NOMO-1 treated with dmso at 0.1 percent for 144 hours (cell line): ENCODE measurements around the gene SNCAIP.
"Not testable (repeated sequence)": the region's sequence is repeated elsewhere in the genome, so short reads cannot be mapped to it uniquely, and the experiment has no call there.

Experiments used
- DNase-seq: peaks from one replicate; lab custom pipeline; 2025; ENCODE audit not compliant: unreplicated experiment; lab: John Stamatoyannopoulos, UW

Gene SNCAIP

DNA sequence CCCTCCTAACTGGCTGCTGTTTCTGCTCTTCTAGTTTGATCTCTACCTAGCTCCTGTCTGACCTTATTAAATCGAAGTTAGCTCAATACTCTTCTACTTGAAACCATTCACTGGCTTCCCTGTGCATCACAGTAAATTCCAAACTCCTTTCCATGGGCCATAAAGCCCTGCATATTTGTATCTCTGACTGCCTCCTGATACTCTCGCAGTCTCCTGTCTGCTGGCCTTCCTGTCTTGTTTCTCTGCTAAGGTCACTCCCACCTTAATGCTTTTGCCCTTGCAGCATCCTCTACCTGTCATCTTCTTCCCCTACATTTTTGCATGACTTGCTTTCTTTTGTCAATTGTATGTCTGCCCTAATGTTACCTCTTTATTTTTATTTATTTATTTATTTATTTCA, 44.8 kb downstream of the SNCAIP start:
- DNase-seq, result no peak

DNA sequence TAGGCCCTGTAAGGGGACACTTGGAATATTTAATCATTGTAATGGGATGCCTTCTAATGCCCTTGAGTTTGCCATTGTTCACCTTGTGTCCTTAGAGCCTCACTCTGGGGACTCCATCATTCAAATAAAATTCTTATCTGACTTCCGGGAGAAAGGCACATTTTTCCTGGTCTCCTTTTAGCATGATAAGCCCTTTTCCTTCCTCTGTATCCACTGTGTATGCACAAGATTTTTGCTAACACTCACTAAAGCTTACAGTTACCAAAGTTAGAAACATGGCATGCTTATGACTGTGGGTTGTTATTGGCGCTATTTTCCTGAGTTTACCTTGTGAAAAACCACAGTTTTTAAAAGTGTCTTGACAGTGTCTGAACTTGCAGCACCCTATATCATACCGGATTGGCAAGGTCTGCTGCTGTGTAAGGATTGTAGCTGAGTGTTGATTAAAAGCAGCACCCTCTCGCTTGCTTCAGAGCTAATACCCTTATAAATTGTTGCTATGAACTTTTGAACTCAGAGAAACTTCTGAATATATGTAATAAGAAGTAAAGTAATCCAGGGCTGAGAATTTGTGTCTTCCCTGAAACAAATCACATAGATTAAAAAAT, 46.4 kb downstream of the SNCAIP start:
- no peak for DNase-seq

DNA sequence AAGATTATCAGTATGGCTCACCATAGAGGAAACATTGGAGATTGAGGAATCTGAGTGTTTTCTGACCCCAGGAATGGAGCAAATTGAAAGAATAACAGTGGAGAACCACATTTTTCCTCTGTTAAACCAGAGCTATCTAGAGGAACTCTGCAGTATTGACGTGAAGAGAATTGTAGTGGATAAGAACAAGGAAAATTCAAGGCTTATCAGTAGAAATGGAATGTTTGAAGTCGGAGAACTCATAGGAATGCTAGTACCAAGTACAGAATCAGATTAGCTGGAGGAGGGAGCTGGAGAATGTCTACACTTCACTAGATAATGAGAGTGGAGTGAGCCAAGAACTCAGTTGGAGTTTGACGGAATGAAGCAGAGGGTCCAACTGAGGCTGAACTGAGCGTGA, 50.3 kb downstream of the SNCAIP start:
- DNase-seq, result no peak

GRCh38 chr5:122363623-122364022, 51.6 kb downstream of the SNCAIP start:
- no peak for DNase-seq

DNA sequence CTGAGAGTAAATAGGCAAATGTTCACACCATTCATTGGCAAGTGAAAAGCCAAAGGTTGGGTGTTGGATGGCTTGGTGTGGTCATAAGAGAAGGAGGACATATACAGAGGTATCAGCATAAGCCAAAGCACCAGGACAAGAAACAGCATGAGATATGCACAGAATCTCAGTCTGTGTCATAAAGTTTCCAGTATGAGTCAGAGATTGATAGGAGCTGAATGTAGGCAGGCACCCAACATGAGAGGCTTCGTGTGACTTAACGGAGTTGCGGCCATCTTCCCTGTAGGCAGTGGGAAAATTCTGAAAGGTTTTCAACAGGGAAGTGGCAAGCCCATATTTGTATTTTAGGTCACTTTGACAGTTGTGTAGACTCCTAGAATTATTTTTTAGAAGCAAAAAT, 54.5 kb downstream of the SNCAIP start:
- DNase-seq, result no peak

DNA sequence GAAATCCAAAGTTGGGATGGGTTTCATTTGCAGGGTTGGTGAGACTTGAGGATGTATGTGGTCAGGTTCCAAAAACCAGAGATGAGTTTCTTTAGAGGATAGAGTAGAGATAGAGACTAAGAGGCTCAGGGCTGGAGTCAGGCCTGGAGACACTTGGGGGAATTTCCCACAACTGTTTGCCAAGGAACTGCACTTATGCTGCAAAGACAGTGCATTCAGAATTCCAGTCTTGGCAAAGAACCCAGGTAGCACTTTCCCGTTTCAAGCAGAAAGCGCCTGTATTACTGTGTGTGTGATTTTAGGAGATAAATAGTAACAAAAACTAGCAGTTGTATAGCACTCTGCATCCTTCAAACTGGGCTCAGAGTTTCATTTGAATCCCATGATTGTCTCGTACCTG, 55.4 kb downstream of the SNCAIP start:
- DNase-seq, result no peak

DNA sequence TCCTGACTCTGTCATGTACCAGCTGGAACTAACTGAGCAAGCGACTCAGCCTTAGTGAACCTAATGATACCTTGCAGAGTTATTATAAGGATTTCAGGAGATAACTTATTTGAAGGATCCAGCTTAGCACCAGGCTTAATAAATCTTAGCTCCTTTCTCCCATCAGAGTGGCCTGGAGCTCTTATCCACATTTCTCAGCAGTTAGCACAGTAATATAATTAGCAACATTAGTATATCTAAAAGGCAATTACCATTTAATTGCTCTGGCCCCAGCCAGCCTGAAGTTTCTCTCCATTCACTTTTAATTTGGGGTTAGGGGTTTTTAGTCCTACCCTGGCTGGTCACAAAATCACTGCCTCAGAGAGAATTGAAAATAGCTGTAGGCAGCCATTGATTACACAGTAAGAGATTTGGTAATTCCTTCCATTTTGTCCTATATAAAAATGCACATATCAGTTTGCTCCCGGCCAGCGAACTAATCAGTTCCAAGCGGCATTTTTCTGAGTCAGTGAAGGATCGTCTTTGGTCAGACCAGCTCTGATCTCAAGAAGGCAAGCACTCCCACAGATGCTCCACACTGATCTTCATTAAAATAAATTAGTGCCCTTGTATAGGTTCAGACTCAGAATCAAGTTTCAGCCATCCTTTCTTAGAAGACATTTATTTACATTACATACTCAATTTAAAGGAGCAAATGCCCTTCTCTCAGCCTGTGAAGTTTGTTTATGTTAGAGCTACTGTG, 56.6 kb downstream of the SNCAIP start:
- no peak for DNase-seq

GRCh38 chr5:122369253-122369815, 57.3 kb downstream of the SNCAIP start:
- DNase-seq, result no peak

- no peak for DNase-seq
Measured at GRCh38 chr5:122371511-122372151, 59.6 kb downstream of the SNCAIP start.

DNA sequence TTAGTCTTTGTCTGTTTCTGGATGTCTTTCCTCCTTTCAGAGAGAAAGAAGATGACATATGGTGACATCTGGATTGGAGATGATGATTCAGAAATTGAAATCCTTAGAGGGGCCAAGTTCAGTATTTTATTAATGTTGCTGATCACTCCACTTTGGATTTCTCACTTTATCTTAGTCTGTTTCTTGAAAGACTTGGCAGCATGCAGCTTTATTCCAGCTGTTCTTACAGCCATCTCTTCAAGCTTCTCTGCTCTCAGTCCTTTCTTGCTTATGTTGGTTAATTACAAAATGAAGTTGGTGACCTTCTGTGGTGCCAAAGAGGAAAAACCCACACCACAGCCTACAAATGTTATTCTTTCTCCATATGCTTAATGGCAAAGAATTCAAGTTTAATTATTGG, 62.1 kb downstream of the SNCAIP start:
- DNase-seq, result no peak

DNA sequence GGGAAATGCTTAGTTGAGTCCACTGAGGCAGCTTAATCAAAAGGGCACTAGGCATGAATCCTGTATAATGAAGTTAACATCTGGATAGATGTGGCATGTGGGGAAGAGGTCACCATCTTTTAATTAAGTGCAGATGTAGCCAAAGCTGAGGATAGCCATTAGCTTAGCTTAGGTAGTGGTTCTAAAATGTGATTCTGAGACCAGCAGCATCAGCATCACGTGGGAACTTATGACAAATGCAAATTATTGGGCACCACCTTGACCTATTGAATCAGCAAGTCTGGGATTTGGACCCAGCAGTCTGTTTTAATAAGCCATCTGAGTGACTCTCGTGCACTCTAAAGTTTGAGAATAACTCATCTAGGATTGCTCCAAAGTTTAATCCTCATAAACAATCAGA, 63.8 kb downstream of the SNCAIP start:
- DNase-seq, result no peak

GRCh38 chr5:122376250-122376649, 64.2 kb downstream of the SNCAIP start:
- no peak for DNase-seq

GRCh38 chr5:122377026-122377425, 65.0 kb downstream of the SNCAIP start:
- DNase-seq, result no peak

GRCh38 chr5:122382938-122383337, 70.9 kb downstream of the SNCAIP start:
- DNase-seq, result not testable (repeated sequence)

DNA sequence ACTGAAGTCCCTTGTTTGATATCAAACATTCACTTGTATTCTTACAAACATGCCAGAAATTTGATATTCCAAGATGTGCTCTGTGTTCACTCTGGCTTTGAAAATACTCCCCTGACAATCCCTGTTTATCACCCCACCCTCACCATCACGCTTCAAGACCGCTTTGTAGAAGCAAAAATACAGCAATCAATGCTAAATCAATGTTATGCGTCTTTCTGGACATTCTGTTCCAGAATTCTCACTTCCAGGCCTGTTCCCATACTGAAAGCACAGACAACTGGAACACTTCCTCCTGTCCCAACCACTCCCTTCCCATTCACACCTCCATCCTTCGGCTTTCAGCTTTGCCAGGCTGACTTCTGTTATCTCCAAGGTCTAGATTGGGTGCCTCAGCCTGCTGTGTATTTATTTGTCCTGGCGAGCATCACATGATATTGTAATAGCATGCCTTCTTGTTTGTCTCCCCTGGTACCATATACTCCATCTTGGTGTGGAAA, 72.8 kb downstream of the SNCAIP start:
- DNase-seq, result no peak

DNA sequence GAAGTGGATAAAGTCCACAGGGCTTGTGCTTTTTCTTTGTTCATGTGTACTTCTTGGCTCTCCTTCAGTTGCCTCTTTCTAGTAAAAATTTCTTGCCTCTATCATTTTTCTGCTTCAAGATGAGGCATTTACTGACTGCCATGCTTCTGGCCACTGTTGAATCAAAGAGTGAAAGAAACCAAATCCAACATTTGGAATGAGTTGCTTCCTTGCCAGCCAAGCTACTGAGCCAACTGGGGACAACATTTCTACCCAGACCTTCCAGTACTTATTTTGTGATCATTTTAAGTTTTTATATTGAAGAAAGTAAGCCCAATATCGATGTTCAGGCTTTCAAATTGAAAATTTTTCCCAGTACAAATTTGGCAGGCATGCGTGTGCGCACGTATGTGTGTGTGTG, 73.2 kb downstream of the SNCAIP start:
- no peak for DNase-seq

DNA sequence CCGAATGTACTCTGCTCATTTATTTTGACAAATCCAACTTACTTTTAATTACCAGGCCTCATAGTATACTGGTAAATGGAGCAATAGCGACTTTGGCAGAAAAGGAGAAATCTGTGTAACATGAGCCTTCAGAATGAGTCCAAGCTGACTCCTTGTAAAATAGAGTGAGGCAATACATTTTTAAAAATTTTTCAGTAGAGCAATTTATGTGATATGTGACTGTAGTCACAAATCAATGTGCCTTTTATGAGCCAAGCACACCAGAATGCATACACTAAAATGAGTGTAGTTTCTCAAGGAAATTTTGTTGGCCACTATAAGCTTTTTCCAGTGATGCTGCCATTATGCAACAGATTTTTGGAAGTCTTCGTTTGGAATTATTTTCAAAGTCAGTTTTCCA, 73.8 kb downstream of the SNCAIP start:
- DNase-seq, result no peak

DNA sequence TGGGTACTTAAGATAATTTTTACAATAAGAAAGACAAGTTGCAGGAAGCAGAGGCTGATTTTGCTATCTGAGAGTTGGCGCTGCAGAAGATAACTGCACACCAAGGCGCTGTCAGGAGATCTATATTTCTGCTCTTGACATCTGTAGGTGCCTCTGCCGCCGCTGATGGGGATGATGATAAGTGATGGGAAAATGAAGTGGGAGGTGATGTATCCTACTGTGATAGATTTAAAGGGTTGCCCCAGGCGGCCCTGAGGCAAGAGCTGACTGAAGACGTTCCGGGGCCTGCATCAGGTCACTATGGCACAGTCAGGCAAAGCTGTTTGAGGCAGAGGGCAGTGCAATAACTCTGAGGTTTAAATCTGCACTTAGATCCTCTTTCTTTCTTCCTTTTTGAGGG, 78.1 kb downstream of the SNCAIP start:
- no peak for DNase-seq

GRCh38 chr5:122390694-122391093, 78.7 kb downstream of the SNCAIP start:
- DNase-seq, result no peak

GRCh38 chr5:122391621-122392020, 79.6 kb downstream of the SNCAIP start:
- DNase-seq, result no peak

DNA sequence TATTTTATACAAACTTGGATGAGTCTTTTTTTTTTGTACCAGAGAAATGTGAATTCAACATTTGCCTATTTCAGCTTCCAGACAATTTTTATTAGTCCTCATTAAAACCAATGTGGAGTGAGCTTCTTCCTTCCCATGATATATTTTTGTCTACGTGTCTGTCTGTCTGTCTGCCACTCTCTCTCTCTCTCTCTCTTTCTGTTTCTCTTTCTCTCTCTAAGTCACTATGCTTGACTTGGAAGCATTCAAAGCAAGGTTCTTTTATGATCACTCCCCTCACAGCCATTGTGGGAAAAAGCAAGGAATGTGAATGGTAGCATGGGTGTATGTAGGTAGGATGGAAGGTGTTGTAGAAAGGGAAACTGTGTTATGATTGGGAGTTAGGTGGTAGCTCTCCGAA, 80.2 kb downstream of the SNCAIP start:
- DNase-seq, result no peak

DNA sequence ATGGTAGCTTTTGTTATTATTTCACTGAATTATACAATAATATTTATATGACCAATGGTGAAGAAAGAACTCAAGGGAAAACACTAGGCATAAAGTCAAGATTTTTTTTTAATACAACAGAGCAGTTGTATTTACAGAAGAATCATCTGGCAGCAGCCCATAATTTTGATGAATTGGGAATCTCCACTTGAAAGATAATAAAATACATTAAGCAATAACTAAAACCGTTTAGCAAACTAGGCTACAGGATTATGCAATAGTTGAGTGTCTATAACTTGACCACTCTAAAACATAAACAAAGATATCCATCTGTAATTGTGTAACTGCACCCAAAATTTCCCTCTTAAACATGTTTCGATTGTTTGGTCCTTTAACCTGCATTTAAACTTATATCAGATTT, 80.8 kb downstream of the SNCAIP start:
- DNase-seq, result no peak
